Fibroblast of lung (primary cell): ENCODE results near the gene CTRB2. TPM values are rescaled to one million over a fixed set of nuclear protein-coding genes. Genes with fewer than 3 reads are reported as not detected.

Experiments used
- DNase-seq, 2 donors: peaks; one replicate each; pipeline versions ENCODE4 v3.0.0 to v3.0.0-alpha.2; 2010; ENCODE audit warnings: low read depth in 2 of 2
- H2AFZ ChIP-seq: 2 replicates; pipeline ENCODE4 v1.5.1; 2012; ENCODE audit warnings: low read length, control low read depth, inconsistent platforms
- H3K27ac ChIP-seq: 2 replicates; pipeline ENCODE4 v1.5.1; 2011; ENCODE audit warnings: low read length, control low read depth; ENCODE audit not compliant: insufficient read depth
- H3K27me3 ChIP-seq: 2 replicates; pipeline ENCODE4 v1.5.1; 2011; ENCODE audit warnings: mild to moderate bottlenecking, low read length; ENCODE audit not compliant: control insufficient read depth, insufficient read depth
- H3K36me3 ChIP-seq: 2 replicates; pipeline ENCODE4 v1.5.1; 2011; ENCODE audit warnings: low read length; ENCODE audit not compliant: control insufficient read depth, insufficient read depth
- H3K4me1 ChIP-seq: 2 replicates; pipeline ENCODE4 v1.5.1; 2011; ENCODE audit warnings: low read length; ENCODE audit not compliant: control insufficient read depth, insufficient read depth; ENCODE audit errors: extremely low read depth
- H3K4me2 ChIP-seq: 2 replicates; pipeline ENCODE4 v1.5.1; 2011; ENCODE audit warnings: low read length, control low read depth; ENCODE audit not compliant: insufficient read depth; ENCODE audit errors: extremely low read depth
- H3K4me3 ChIP-seq, 4 experiments: fragments of 200-600 bp in 1 of 4; sonication (generic) in 1 of 4; replicated peaks in 1 of 4; 2 replicates each; pipeline ENCODE4 v1.5.1; 2011 to 2016; ENCODE audit warnings: low read length in 4 of 4, low read depth in 3 of 4, mild to moderate bottlenecking in 3 of 4, control low read depth in 2 of 4, inconsistent platforms in 1 of 4, mixed read lengths in 1 of 4; ENCODE audit not compliant: insufficient read depth in 1 of 4; ENCODE audit errors: control extremely low read depth in 1 of 4
- H3K79me2 ChIP-seq: 2 replicates; pipeline ENCODE4 v1.5.1; 2012; ENCODE audit warnings: mild to moderate bottlenecking, low read length, inconsistent platforms; ENCODE audit not compliant: control insufficient read depth, insufficient read depth
- H3K9ac ChIP-seq: 2 replicates; pipeline ENCODE4 v1.5.1; 2011; ENCODE audit warnings: mild to moderate bottlenecking, low read length, control low read depth; ENCODE audit not compliant: insufficient read depth
- H3K9me3 ChIP-seq: 2 replicates; pipeline ENCODE4 v1.5.1; 2012; ENCODE audit warnings: low read depth, low read length; ENCODE audit not compliant: control insufficient read depth, insufficient read depth
- H4K20me1 ChIP-seq: 2 replicates; pipeline ENCODE4 v1.5.1; 2011; ENCODE audit warnings: low read length; ENCODE audit not compliant: control insufficient read depth, insufficient read depth; ENCODE audit errors: extremely low read depth
- EZH2 ChIP-seq: IDR thresholded peaks from 2 replicates; pipeline ENCODE4 v1.5.1; 2012; ENCODE audit warnings: low read length, control low read depth, mild to moderate bottlenecking; ENCODE audit errors: missing control alignments
- polyA plus RNA-seq, 2 donors: library from polyadenylated mRNA; depleted of rRNA in 1 of 2; stranded (reverse) in 1 of 2; unstranded in 1 of 2; fragments of >200 nt; gene quantifications; 2 replicates each; pipeline ENCODE4 v1.2.1, GENCODE V29; 2011 to 2012; ENCODE audit warnings: missing spikeins in 1 of 2
- total RNA-seq: library from RNA; depleted of rRNA; stranded (reverse); fragments of >200 nt; gene quantifications from 2 replicates; pipeline ENCODE4 v1.2.1, GENCODE V29; 2014
- TF ChIP-seq, protein P1 (sequence below), 2 donors: IDR thresholded peaks in 1 of 2; conservative IDR thresholded peaks in 1 of 2; 1 replicate in 1 of 2; 2 replicates in 1 of 2; pipeline ENCODE4 v1.5.1; 2011 to 2012; ENCODE audit warnings: low read length in 2 of 2, control low read depth in 1 of 2, inconsistent platforms in 1 of 2, low read depth in 1 of 2, mild to moderate bottlenecking in 1 of 2

CTRB2 gene
- total and polyA plus RNA-seq, 2 donors (not counting 1 experiment from before 2014, with no cell fraction given), result not detected

DNA sequence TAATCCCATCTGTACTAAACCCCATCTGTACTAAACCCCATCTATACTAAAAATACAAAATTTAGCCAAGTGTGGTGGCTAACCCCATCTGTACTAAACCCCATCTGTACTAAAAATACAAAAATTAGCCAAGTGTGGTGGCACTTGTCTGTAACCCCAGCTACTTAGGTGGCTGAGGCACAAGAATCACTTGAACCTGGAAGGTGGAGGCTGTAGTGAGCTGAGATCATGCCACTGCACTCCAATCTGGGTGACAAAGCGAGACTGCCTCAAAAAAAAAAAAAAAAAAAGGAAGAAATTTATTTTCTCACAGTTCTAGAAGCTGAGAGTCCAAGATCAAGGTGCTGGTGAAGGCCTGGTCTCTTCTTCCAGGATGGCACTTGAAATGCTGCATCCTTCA lies 46.6 kb downstream of the CTRB2 start:
- Histone ChIP-seq H3K36me3 (no peaks in the 10 kb centered on the region), H3K4me2 (no peak overlapping the region), H4K20me1 (no peaks in the 10 kb centered on the region), H3K9me3 (no peaks in the 10 kb centered on the region), H2AFZ (no peak overlapping the region), H3K79me2 (no peaks in the 10 kb centered on the region), H3K27me3 (no peaks in the 10 kb centered on the region), H3K4me3 (no peak overlapping the region), H3K4me1 (no peaks in the 10 kb centered on the region), H3K27ac (no peak overlapping the region), H3K9ac (no peak overlapping the region)
- TF ChIP-seq EZH2, result no peak
- TF ChIP-seq, protein P1, sequence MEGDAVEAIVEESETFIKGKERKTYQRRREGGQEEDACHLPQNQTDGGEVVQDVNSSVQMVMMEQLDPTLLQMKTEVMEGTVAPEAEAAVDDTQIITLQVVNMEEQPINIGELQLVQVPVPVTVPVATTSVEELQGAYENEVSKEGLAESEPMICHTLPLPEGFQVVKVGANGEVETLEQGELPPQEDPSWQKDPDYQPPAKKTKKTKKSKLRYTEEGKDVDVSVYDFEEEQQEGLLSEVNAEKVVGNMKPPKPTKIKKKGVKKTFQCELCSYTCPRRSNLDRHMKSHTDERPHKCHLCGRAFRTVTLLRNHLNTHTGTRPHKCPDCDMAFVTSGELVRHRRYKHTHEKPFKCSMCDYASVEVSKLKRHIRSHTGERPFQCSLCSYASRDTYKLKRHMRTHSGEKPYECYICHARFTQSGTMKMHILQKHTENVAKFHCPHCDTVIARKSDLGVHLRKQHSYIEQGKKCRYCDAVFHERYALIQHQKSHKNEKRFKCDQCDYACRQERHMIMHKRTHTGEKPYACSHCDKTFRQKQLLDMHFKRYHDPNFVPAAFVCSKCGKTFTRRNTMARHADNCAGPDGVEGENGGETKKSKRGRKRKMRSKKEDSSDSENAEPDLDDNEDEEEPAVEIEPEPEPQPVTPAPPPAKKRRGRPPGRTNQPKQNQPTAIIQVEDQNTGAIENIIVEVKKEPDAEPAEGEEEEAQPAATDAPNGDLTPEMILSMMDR (conservative IDR thresholded peaks at IDR 0.05 in 1 of 2, IDR thresholded peaks at IDR 0.05 in 1 of 2; ENCODE audit: low read depth in 1 of 2, low read length in 2 of 2), result no peak
- no peak for DNase-seq

Other genes with a start within 250 kb of the CTRB2 start
- 14.9 and 16.0 TPM in 2 replicates for gene WDR59, start 222.0 kb downstream of the CTRB2 start, total RNA-seq
- gene WDR59, start 222.0 kb downstream of the CTRB2 start, polyA plus RNA-seq, result 30.2 and 33.7 TPM in 2 replicates
- gene ZNRF1, start 208.1 kb downstream of the CTRB2 start, total RNA-seq, result 18.0 and 21.1 TPM in 2 replicates
- gene ZNRF1, start 208.1 kb downstream of the CTRB2 start, polyA plus RNA-seq, result 21.0 and 22.8 TPM in 2 replicates
- 1.0 and 4.5 TPM in 2 replicates for gene LDHD, start 90.4 kb downstream of the CTRB2 start, total RNA-seq
- gene LDHD, start 90.4 kb downstream of the CTRB2 start, polyA plus RNA-seq, result 0.27 and 0.52 TPM in 2 replicates
- 9.8 and 14.4 TPM in 2 replicates for gene ZFP1, start 58.6 kb downstream of the CTRB2 start, total RNA-seq
- gene ZFP1, start 58.6 kb downstream of the CTRB2 start, polyA plus RNA-seq, result 7.7 and 9.8 TPM in 2 replicates
- gene CTRB1, start 11.8 kb upstream of the CTRB2 start, total RNA-seq, result not detected in 2 replicates
- gene CTRB1, start 11.8 kb upstream of the CTRB2 start, polyA plus RNA-seq, result not detected in 2 replicates
- 26.5 and 36.8 TPM in 2 replicates for gene BCAR1, start 44.5 kb upstream of the CTRB2 start, total RNA-seq
- gene BCAR1, start 44.5 kb upstream of the CTRB2 start, polyA plus RNA-seq, result 32.8 and 66.5 TPM in 2 replicates
- 47.9 and 59.8 TPM in 2 replicates for gene CFDP1, start 226.3 kb upstream of the CTRB2 start, total RNA-seq
- 69.6 and 80.0 TPM in 2 replicates for gene CFDP1, start 226.3 kb upstream of the CTRB2 start, polyA plus RNA-seq